Esophagus muscularis mucosa (tissue), 4 donors: ENCODE measurements around the gene ZNF350.

Source experiments
- EP300 ChIP-seq: sonication (generic); formaldehyde crosslinking; IDR thresholded peaks from one replicate; pipeline ENCODE4 v1.6.1; 2017; ENCODE audit warnings: antibody characterized with exemption
- POLR2A ChIP-seq: fragments of 450-650 bp; IDR thresholded peaks from one replicate; pipeline ENCODE4 v1.6.1; 2017; ENCODE audit warnings: antibody characterized with exemption, moderate library complexity, mild to moderate bottlenecking, low read depth
- POLR2AphosphoS5 ChIP-seq, 2 donors: sonication (generic); formaldehyde crosslinking; IDR thresholded peaks; one replicate each; pipeline ENCODE4 v1.6.1; 2017; ENCODE audit warnings: antibody characterized with exemption in 2 of 2
- TF ChIP-seq, protein P1 (sequence below), 3 experiments: fragments of 200-600 bp in 2 of 3; fragments of 450-650 bp in 1 of 3; sonication (generic) in 2 of 3; IDR thresholded peaks; one replicate each; pipeline ENCODE4 v1.5.1; 2017 to 2019; ENCODE audit warnings: antibody characterized with exemption in 3 of 3, mild to moderate bottlenecking in 2 of 3, moderate library complexity in 1 of 3

DNA sequence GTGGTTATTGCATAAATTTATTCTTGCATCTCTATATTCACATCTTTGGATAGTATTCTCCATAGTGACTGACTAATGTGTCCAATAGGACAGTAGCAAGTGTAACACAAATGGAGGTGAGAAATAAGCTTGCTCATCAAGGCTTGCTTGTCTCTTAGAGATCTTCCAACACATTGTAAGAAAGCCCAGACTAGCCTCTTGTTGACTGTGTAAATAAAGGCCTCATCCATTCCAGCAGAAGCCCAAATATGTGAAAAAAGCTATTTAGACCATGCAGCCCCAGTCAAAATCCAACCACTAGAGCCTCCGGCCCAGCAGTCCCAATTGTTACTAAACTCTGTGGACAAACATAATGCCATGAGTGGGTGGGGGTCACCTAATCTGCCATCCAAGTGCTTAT, 24.0 kb upstream of the ZNF350 start:
- no peak for TF ChIP-seq POLR2A
- TF ChIP-seq EP300, result no peak
- TF ChIP-seq, protein P1, sequence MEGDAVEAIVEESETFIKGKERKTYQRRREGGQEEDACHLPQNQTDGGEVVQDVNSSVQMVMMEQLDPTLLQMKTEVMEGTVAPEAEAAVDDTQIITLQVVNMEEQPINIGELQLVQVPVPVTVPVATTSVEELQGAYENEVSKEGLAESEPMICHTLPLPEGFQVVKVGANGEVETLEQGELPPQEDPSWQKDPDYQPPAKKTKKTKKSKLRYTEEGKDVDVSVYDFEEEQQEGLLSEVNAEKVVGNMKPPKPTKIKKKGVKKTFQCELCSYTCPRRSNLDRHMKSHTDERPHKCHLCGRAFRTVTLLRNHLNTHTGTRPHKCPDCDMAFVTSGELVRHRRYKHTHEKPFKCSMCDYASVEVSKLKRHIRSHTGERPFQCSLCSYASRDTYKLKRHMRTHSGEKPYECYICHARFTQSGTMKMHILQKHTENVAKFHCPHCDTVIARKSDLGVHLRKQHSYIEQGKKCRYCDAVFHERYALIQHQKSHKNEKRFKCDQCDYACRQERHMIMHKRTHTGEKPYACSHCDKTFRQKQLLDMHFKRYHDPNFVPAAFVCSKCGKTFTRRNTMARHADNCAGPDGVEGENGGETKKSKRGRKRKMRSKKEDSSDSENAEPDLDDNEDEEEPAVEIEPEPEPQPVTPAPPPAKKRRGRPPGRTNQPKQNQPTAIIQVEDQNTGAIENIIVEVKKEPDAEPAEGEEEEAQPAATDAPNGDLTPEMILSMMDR (IDR thresholded peaks at IDR 0.05), result no peak
- TF ChIP-seq POLR2AphosphoS5 (IDR thresholded peaks at IDR 0.05), result no peak
